ENCODE results near the gene LRRC23. TPM values are rescaled to one million over a fixed set of nuclear protein-coding genes. Genes with fewer than 3 reads are reported as not detected.
A peak's percentile ranks its signal among the peaks of the same experiment; 100 is the strongest.

The LRRC23 gene
- total and polyA plus RNA-seq, 2 of the 13 experiments (the other 11 are each of a cell fraction or from before 2014, with no cell fraction given) = 6.0 to 7.8 TPM

GRCh38 chr12:6890789-6891645 is 13.6 kb upstream of the LRRC23 start (continued):
- no peak for TF ChIP-seq ZBTB33 (CRISPR knock-in tag; IDR thresholded peaks at IDR 0.05)
- no peak for TF ChIP-seq ZNF703 (CRISPR knock-in tag; IDR thresholded peaks at IDR 0.05; ENCODE audit: borderline replicate concordance)
- no peak for TF ChIP-seq RBM22 (optimal IDR thresholded peaks at IDR 0.05; ENCODE audit: low read length)
- TF ChIP-seq NKX3-1 (CRISPR knock-in tag; IDR thresholded peaks at IDR 0.05) = no peak; the same call in none of the 2 replicates
- no peak for TF ChIP-seq ZNF839 (CRISPR knock-in tag; IDR thresholded peaks at IDR 0.05; ENCODE audit: borderline replicate concordance)
- TF ChIP-seq ZNF138 (CRISPR knock-in tag; IDR thresholded peaks at IDR 0.05; ENCODE audit: low read depth) = 0 out of 2 replicates have a peak, but pooled peaks have one; percentile 50

GRCh38 chr12:6891646-6892001 is 13.0 kb upstream of the LRRC23 start:
- 70% methylated on average over 5 of the region's 5 CpGs for WGBS (ENCODE audit: low lambda C conversion rate)
- BruUV-seq (replicated peaks) = TSS peak; percentile 84
- TF ChIP-seq MED13 (CRISPR knock-in tag; IDR thresholded peaks at IDR 0.05) (no peak), POGZ (CRISPR knock-in tag; IDR thresholded peaks at IDR 0.05) (0 out of 2 replicates have a peak, but pooled peaks have one; percentile 5), HMG20A (CRISPR knock-in tag; IDR thresholded peaks at IDR 0.05; ENCODE audit: borderline replicate concordance) (no peak), HIVEP1 (CRISPR knock-in tag; IDR thresholded peaks at IDR 0.05) (0 out of 2 replicates have a peak, but pooled peaks have one; percentile 20), ZMYM3 (CRISPR knock-in tag; IDR thresholded peaks at IDR 0.05) (peak; percentile 72; the same call in 1 of the 2 replicates), SMYD3 (CRISPR knock-in tag; IDR thresholded peaks at IDR 0.05) (no peak), ZNF703 (CRISPR knock-in tag; IDR thresholded peaks at IDR 0.05; ENCODE audit: borderline replicate concordance) (0 out of 2 replicates have a peak, but pooled peaks have one; percentile 49), SNAPC4 (CRISPR knock-in tag; IDR thresholded peaks at IDR 0.05) (0 out of 2 replicates have a peak, but pooled peaks have one; percentile 1), ZNF350 (CRISPR knock-in tag; IDR thresholded peaks at IDR 0.05; ENCODE audit: borderline replicate concordance, low read depth) (0 out of 2 replicates have a peak, but pooled peaks have one; percentile 7)

More at GRCh38 chr12:6891646-6892001, 13.0 kb upstream of the LRRC23 start:
- peak overlapping the region; percentile 49 for H2AFZ ChIP-seq (ENCODE audit: low read length)
- no peaks in the 10 kb centered on the region for H3K79me2 ChIP-seq (ENCODE audit: insufficient read depth, low read length)
- H3K4me3 ChIP-seq (replicated peaks in 1 of 3; ENCODE audit: insufficient read depth in 1 of 3, low read depth in 2 of 3, low read length in 3 of 3) = peak overlapping the region; percentile 50 to 79 (median 65)
- H3K9me3 ChIP-seq (ENCODE audit: low read length) = no peaks in the 10 kb centered on the region
- peaks cover 51% of the 10 kb centered on the region for H3K4me1 ChIP-seq (ENCODE audit: insufficient read depth, low read length)
- no peaks in the 10 kb centered on the region for H3K36me3 ChIP-seq (replicated peaks in 1 of 2; ENCODE audit: control insufficient read depth in 1 of 2, insufficient read depth in 2 of 2, low read length in 2 of 2)
- no peaks in the 10 kb centered on the region; a peak in 1 of 5 replicates for H3K27me3 ChIP-seq (ENCODE audit: control insufficient read depth in 1 of 2, insufficient read depth in 2 of 2, low read length in 2 of 2)
- ATAC-seq (peak; percentile 21), FAIRE-seq (no peak), DNase-seq (ENCODE audit: low spot score) (no peak)
- intact Hi-C loops (cut with micrococcal nuclease; ENCODE audit: unreplicated experiment) = loop anchor here (1.0 kb wide), 2 partner anchors 18 to 22 kb away; partner anchors contain the start of gene SPSB2
- POLR2A ChIA-PET = interaction anchor here (0.6 to 4.4 kb wide), 22 partner anchors 8 to 217 kb away, joined by 3 to 73 read pairs (median 8); partner anchors contain the start of genes C12orf57, CDCA3, COPS7A and ENO2
- in situ Hi-C loops (cut with HindIII; ENCODE audit: extremely low pct_ligation_motif_present, low pct_unique_long_range_greater_than_20kb) = no loop called here
- CTCF ChIA-PET (ENCODE audit: low intra/inter-chr PET ratio, low total read pairs) = interaction anchor here (1.6 to 2.5 kb wide), 2 partner anchors 19 to 22 kb away, joined by 7 to 24 read pairs; partner anchors contain the start of gene SPSB2
- H4K20me1 ChIP-seq (ENCODE audit: insufficient read depth, low read length) = no peaks in the 10 kb centered on the region
- peak overlapping the region; percentile 88 for H3K27ac ChIP-seq (ENCODE audit: extremely low read length, insufficient read depth, low read length)
- peak overlapping the region; percentile 86 for H3K9ac ChIP-seq (ENCODE audit: insufficient read depth, low read depth, low read length)
- H3K4me2 ChIP-seq (ENCODE audit: low read depth, low read length) = peak overlapping the region; percentile 84
